Epithelial cell of esophagus (primary cell): ENCODE data around the gene PCBP2.

Experiments
- DNase-seq: peaks from one replicate; pipeline ENCODE4 v3.0.0; 2010; ENCODE audit warnings: low read depth
- H3K4me3 ChIP-seq: 2 replicates; pipeline ENCODE4 v1.5.1; 2011; ENCODE audit warnings: mild to moderate bottlenecking, low read length, control low read depth
- TF ChIP-seq, protein P1 (sequence below): IDR thresholded peaks from 2 replicates; pipeline ENCODE4 v1.5.1; 2011; ENCODE audit warnings: low read depth, mild to moderate bottlenecking, low read length, control low read depth, inconsistent platforms; ENCODE audit not compliant: insufficient read depth; ENCODE audit errors: missing control alignments

The PCBP2 gene

DNA sequence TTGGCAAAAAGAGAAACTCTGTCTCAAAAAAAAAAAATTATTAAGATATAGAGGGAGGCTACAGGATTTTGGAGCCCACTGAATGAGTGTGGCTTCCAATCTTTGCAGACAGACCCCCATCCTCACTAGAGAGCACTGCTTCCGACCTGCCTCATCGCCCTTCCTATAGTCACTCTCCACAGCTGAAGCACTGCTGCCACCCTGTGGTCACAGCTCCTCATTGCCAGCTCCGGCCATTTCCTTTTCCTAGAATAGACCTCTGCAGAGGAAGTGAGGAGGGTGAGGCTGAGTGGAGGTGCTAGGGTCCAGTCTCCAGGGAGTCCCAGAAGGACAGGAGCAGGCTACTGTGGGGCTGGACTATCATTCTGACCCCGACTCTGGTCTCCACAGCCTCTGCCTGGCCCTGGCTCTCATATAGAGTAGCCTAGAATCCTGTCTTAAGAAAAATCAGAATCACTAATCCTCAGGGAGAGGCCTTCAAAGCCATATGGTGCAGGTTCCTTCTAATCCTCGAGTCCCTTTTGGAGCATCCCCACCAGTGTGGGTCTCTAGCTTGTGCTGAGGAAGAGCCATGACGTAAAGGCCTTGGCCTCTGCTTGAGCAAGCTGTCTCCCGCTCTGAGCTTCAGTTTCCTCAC lies 56.8 kb downstream of the PCBP2 start:
- TF ChIP-seq, protein P1, sequence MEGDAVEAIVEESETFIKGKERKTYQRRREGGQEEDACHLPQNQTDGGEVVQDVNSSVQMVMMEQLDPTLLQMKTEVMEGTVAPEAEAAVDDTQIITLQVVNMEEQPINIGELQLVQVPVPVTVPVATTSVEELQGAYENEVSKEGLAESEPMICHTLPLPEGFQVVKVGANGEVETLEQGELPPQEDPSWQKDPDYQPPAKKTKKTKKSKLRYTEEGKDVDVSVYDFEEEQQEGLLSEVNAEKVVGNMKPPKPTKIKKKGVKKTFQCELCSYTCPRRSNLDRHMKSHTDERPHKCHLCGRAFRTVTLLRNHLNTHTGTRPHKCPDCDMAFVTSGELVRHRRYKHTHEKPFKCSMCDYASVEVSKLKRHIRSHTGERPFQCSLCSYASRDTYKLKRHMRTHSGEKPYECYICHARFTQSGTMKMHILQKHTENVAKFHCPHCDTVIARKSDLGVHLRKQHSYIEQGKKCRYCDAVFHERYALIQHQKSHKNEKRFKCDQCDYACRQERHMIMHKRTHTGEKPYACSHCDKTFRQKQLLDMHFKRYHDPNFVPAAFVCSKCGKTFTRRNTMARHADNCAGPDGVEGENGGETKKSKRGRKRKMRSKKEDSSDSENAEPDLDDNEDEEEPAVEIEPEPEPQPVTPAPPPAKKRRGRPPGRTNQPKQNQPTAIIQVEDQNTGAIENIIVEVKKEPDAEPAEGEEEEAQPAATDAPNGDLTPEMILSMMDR = peak; percentile 97
- H3K4me3 ChIP-seq = no peak overlapping the region
- peak; percentile 75 for DNase-seq

DNA sequence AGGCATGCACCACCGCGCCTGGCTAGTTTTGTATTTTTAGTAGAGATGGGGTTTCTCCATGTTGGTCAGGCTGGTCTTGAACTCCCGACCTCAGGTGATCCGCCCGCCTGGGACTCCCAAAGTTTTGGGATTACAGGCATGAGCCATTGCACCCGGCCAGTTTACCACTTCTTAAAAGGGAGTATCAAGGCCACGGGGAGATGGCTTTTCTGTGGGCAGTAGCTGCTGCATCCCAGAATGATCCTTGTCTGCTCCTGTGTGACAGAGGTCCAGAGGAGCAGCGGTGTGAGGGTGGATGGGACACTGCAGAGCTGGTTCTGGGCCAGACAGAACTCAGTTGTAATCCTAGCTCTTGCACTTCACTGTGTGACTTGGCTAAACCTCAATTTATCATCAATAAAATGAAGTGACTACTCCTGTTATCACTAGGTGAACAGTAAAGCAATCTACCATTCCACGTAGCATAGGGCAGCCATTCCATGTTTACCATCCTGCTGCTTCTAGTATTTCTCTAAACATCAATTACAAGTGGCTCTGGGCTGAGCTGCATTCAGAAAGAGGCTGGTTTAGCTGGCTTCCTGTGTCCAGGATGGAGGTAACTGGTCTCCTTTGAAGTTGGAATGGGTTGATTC lies 58.4 kb downstream of the PCBP2 start:
- TF ChIP-seq, protein P1 = no peak
- H3K4me3 ChIP-seq = no peak overlapping the region
- no peak for DNase-seq

DNA sequence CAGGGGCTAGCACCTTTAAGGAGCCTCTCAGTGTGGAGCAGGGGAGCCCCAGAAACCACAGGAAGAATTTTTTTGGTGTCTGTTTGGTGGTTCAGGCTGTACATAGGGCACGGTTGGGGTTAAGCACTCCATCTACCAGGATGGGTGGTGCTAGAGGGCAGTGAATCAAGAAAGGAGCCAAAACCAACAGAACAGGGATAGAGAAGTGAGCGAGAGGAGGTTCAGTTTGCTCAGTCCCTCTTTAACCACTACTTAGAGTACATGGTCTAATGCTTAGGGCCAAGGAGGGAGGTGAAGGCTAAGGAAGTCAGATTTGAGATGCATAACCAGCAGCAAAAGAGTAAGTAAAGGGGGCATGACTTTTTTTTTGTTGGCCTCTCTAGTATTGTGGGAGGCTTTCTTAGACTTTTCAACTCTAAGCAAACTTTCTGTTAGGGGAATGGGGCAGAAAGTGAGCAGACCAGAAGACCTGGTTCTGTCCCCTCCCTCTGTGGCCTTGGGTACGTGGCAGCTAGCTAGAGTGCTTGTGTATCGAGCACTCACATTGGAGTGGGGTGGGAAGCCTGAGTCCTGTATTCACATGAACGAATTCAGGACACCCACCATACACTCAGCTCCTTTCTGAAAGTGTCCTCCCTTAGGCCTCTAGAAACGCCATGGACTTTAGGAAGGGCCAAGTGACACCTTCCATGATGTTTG lies 62.0 kb downstream of the PCBP2 start:
- TF ChIP-seq, protein P1 = no peak
- no peak overlapping the region for H3K4me3 ChIP-seq
- DNase-seq = no peak

DNA sequence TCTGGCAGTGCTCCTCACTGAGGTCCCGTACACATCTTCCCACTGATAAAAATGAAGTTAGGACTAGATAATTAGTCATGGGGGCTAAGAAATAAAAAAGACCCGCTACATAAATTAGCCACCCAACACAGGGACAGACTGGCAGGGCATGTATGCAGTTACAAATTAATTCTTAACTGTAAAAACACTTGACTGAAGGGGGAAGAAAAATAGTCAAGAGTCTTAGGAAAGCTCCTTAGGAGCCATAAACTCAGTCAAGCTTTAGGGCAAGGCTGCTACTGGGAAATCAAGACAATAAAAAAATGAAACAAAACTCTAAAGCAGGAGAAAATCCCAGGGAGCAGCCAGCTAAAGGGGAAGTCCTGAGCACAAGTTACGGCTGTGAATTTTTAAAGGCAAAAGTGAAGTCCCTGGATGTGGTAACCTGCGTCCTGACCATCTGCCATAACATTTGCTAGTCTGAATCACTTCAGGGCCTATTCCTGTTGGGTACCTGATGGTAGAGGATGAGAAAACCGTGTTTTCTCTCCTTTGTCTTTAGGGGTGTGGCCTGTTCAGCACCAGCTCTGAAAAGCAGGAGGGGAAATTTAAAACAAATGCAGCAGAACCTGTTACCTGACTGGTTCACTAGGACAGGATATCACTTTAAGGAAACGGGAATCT lies 62.9 kb downstream of the PCBP2 start:
- no peak overlapping the region for H3K4me3 ChIP-seq
- DNase-seq = no peak
- TF ChIP-seq, protein P1 = no peak

DNA sequence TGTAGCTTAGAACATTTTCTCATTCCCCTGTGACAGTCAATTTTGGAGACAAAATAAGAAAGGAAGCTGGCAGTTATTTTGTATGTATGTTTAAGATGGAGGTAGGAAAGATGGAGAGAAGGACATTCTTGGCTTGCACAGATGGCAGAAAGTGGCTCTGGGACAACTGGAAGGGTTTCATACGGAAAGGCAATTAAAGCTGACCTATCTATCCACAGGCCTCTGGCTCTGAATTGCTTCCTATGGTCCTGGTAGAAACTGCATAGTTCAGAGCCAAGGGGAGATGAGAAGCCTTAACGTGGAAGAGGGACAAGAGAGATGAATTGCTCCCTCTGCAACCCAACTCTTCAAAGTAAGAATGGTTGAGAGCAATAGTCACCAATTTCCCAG lies 63.4 kb downstream of the PCBP2 start:
- TF ChIP-seq, protein P1 = no peak
- DNase-seq = no peak
- H3K4me3 ChIP-seq = no peak overlapping the region

DNA sequence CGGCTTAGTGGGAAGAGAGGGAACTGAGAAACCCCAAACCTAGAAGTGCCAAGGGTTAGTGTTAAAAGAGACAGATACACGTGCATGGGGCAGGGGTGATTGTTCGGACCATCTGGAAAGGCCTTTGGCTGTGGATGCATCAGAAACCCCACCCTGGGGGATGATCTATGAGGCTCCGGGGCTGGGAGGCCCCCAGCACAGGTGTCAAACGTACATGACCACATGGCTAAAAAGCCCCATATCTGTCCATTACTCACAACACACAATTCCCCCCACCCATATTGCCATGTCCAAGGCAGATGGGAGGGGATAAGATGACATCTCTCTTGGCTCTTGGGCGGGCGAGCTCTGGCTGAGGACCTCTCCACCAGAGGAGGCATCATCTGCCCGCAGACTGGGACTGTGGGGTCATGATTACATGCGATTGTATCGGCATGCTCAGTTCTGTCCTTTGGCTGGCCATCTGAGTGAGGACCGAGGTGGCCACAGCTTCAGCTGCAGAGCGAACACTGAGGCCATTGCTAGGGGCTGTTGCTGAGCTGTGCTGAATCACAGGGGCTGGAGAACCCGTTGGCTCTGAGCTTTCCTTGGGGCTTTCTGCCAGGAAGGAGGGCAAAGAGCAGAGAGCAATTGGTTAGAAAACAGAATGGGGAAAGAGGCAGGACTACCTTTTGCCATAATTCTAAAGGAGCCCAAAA lies 65.0 kb downstream of the PCBP2 start:
- H3K4me3 ChIP-seq = no peak overlapping the region
- no peak for DNase-seq
- TF ChIP-seq, protein P1 = no peak
